NOMO-1 treated with DMSO at 0.1 percent for 48 hours (cell line): ENCODE results near the gene PXMP2.

Experiments
- DNase-seq: peaks from one replicate; lab custom pipeline; 2025; ENCODE audit not compliant: unreplicated experiment; lab: John Stamatoyannopoulos, UW

Gene PXMP2

DNA sequence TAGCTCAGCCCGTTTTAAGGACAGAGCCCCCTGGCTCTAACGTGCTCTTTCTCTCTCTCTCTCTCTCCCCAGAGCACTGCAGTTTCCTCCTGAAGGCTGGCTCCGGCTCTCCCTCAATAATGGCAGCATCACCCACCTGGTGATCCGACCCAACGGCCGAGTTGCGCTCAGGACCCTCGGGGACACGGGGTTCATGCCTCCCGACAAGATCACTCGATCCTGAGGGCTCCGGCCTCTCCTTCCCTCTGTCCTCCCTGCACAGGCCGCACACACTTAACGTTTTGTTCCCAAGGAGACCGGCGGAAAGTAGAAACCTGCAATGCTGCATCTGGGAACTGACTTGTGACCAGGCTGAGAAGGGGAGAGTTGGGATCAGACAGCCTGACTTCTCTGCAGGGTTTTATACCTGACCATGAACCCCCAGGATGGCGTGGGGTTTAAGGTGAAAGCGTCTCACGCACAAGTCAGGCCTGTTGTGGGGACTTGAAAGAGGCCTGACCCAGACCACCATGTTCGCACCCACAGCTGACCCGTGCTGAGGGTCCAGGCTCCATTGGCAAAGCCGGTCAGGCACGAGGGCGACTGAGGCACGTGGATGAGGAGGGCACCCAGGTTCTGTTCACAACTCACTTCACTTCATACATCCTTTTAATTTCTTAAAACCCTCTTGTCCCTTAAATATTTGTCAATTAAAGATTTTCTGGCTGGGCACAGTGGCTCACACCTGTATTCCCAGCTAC is 33.4 kb downstream of the PXMP2 start:
- no peak for DNase-seq

DNA sequence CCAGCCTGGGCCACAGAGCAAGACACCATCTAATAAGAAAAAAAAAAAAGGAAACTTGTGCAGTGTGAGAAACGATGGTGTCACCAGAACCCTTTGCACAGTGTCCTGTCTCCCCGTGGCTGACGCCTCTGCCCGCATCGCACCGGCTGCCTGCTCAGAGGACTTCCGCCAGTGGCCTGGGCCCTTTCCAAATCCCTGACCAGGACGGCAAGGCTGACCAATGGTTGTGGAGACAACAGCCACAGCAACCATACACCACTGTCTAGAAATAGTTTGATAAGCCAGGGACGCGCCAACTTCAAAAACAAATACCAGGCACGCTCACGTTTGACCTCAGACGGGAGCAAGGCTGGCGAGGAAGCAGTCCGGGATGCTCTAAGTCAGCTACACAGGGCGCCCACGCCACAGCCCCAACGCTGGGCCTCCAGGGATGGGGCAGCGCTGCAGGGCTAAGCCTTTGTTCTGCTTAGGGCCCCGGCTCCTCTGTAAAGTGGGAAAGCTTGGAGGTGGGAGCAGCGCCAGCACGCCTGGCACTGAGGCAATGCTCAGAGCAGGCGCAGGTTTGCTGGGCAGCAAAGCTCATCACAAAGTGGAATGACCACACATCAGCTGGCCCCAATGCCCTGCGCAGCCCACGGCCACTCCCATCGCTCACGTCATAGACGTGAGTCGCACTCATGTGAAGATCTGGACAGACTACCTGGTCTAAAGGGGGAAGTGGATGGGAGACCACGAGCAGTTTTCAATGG is 35.8 kb downstream of the PXMP2 start:
- DNase-seq, result no peak

DNA sequence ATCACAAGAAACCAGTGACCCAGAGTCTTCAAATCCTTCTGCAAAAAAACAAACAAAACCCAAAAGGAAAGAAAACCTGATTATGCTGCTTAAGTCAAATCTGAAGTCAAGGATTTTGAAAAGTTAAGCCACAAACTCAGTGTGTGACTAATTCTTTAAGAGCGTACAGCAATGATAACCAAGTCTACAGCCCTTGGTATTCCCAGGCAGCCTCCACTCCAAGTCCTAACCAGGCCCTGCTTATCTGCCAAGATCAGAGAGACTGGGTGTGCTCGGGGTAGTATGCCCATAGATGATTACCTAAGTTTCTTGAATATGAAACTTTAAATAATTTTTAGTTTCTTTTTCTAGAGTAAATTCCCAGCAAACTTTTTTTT is 36.4 kb downstream of the PXMP2 start:
- DNase-seq, result no peak

DNA sequence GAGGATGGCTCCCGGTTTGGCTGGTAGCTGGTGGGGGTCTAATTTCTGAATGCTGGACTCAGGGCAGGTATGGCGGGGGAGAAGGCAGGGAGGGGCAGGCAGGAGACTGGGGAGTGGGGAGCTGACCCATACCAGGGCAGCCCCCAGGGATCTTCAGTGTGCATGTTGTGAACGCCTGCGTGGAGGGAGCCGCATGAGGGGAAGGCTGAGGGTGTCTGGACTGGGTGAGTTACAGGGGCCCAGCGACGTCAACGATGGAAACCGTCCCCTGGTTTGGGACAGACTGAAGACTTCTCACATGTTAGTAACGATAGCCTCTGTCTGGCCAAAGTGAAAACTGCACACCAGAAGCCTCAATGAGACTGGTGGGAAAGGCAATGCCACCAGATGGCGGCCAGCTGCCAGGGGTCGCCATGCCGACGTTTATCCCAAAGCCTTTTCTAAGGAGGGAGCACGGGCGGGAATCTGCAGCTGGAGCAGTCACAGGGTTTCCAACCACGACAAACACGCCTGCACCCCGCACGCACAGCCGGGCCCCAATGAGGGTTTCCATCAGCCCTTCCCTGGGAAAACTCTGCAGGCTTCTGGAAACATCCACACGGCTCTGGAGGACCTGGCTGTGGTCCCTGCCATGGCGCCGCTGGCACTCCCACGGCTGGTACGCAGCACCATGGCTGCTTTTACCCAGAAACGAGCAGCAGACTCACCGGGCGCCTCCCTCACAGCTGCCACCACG is 37.3 kb downstream of the PXMP2 start:
- no peak for DNase-seq

DNA sequence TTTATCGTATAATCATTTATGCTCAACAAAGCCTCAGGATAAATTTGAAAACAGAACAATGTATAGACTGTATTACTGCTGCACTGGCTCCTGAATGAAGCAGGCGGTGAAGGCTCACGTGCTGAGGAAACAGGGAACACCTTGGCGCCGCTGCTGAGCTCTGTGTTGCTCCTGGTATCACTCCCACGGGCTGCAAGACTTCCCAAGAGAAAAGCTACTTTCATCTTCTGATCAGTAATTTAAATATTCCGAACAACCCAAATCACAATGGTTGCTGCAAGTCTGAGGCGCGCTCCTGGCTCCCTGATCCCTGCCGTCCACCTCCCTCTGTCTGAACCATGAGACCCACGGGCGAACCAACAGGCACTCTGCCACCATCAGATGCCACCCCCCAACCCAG is 39.0 kb downstream of the PXMP2 start:
- no peak for DNase-seq

DNA sequence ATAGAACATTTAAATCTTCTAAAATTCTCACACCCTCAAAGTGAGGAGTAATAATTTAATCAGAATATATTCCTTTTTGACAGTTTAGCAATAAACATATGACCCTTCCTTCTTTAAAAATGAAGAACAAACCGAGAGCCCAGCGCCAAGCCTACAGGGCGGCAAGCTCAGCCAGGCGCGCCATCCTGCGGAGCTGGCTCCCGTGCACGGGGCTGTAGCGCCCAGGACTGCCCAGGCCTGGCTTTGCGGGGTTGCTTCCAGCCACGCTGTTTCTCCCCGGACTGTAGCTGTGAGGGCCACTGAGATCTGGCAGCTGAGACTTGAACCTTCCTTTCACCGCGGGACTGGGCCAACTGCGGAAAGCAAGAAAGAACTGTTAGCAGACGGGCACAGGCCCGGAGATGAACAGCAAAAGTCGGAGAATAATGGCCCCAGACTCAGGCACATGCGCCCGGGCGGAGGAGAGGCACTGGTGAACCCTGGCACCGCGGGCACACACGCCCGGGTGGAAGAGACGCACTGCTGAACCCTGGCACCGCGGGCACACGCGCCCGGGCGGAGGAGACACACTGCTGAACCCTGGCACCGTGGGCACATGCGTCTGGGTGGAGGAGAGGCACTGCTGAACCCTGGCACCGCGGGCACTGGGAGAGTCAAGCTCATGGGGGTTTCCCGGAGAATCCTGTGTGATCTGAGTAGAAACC is 39.9 kb downstream of the PXMP2 start:
- no peak for DNase-seq

DNA sequence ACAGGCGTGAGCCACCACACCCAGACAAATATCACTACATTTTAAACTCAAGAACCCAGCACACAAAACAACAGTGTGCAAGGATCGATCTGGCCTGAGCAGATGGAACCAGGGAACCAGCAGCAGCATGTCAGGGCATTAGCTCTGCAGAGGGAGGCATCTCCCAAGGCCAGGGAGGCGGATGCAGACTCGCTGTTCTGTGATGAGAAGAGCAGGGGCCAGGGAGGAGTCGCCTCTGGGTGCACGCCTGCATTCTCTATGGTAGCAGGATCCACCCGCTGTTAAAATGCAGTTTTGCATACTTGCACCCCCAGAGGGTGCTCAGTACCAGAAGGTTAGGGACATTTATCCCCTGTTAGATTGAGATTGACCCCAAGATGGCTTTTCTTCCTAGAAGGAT is 41.1 kb downstream of the PXMP2 start:
- DNase-seq, result no peak

DNA sequence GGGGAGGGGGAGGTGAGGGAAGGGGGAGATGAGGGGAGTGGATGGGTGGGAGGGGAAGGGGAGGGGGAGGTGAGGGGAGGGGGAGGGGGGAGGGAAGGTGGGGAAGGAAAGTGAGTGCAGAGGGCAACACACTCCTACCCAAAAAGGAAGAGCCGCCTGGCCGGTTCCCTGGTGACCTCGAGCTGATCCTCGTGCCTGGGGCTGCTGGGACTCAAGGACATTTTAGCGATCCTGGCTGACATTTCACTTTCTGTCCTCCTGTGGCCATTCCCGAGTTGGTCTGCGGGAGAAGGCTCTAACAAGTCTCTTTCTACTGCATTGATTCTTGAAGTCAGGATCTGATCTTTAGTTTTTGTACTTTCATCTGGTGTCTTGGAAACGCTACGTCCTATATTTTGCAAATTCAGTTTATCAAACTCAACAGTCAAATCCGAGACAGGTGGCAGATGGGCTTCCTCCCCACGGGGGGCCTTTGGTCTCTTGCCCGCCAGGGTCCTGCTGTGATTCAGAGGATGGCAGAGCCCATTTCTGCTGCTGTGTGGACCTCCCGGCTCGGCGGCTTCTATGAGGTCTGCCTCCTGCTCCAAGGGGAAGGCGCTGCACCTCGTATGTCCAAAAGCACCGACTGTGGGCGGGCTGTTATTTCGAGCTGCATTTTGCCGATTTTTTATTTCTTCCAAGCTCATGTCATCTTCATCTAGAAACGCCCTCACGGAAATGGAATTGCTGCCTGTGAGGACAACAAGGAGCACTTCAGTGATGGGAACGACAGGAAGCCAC is 42.3 kb downstream of the PXMP2 start:
- DNase-seq, result no peak

DNA sequence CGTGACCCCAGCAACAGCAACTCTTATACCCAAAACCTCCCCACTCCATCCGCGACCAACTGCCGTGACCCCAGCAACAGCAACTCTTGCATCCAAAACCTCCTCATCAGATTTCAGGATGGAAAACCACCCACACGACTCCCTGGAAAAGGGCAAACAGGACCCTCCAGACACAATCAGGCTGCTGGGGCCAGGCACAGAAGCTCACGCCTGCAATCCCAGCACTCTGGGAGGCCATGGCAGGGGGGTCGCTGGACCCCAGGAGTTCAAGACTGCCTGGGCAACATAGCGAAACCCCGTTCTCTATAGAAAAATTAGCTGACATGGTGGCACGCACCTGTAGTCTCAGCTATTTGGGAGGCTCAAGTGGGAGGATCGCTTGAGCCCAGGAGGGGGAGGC is 43.0 kb downstream of the PXMP2 start:
- DNase-seq, result no peak

DNA sequence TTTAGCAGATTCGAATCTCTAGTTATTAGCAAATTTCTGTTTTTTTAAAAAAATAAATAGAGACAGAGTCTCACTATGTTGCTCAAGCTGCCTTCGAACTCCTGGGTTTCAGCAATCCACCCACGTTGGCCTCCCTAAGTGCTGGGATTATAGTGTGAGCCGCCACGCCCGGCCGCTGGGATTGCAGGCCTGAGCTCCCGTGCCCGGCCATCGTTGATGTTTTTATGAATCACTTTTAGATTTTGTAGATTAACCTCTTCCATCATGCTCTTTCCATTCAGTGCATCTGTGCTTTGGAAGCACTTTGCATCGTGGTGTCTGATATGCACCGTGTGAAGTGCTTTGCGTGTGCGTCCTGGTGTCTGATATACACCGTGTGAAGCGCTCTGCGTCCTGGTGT is 44.2 kb downstream of the PXMP2 start:
- no peak for DNase-seq

DNA sequence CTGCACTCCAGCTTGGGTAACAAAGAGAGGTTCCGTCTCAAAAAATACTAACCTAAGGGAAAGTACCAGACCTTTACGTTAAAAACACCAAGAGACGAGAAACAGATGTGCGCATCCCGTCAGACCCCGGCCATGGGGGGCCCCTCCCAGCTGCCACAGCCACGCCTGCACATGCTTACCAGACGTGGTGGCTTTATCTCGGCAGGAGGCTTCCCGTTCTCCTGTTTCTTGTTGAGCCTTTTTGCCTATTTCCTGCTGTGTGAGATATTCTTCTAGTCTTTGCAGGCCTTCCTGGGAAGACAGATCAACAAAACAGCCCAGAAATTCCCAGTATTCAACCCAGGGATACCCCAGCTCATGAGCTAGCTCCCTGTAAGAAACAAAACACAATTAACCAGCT is 46.8 kb downstream of the PXMP2 start:
- DNase-seq, result no peak

DNA sequence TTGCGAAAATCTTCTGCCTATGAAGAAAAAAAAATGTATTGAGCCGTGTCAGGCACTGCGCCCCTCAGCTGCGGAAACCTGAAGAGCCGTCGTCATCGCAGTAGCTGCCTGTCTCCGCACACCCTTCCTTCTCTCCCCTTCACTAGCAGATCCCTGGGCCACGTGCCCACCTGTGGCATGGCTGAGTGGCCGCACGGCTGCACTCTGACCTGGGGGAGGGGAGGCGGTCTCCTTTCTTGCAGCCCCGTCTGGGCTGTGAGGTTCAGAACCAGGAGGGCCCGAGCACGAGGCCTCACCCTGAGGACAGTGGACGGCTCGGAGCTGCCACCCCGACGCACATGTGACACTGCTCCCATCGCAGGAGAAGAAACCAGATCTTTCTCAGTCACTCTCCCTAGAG is 48.1 kb downstream of the PXMP2 start:
- no peak for DNase-seq

DNA sequence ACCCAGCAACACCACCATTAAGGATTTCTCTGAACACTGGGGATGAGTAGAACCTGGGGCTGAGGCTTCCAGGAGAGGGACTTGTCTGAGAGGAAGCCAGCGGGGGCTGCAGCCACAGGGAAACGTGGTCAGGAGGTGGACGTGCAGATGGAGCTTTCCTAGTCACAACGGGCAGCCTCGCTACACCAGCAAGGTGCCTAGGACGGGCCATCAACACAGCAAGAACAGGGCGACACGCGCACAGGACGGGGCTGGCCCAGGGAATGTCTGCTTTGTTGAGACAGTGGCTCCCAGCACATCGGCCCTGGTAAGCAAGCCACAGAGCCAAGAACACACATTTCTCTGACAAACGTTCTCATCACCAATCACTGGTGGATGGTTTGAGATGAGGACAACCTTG is 49.0 kb downstream of the PXMP2 start:
- no peak for DNase-seq

DNA sequence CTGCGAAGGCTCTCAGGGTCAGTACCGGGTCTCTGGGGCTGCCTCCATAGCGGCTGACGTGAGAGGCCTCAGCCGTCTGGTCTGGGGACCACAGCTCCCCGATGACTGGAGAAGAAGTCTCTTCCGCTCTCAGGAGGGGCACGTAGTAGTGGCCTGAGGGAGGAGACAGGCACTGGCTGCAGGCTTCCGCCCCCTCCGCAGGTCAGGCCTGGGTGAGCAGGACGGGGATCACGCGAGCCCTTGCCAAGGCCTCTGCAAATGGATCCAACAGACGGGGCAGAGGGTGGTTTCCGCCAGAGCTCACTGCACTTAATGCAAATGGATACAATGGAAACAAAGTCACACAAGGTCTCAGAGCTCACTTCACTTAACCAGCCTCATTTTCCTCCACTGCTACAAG is 49.5 kb downstream of the PXMP2 start:
- DNase-seq, result no peak

DNA sequence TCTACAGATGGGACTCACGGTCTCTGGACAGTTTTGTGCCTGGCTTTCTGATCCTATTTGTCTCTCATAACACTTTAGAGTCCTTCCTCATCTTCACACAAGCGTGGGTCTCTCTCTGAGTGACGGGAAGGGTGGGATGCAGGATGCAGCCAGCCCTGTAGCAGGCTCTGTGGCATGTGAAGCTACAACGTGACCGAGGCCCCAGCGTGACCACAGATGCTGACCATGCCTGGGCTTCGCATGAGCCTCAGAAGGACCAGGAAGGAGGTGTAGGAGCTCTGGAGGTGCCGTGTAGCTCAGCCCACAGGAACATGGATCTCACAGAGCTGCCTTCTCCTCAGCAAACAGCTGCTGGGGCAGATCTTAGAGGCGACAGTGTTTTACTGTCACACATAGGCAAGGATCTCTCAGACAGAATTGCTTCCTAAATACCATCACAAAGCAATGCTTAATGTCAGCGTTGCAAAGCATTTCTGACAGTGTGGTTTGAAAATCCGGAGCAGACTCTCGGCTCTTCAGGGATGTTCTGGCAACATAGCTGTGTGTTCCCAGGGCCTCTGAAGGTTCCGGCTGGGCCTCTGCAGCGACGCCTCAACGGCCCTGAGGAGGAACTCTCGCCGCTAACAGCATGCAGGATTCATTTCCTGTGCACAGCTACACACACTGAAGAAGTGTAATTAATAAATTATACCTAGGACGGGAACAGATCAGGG is 52.4 kb downstream of the PXMP2 start:
- no peak for DNase-seq

DNA sequence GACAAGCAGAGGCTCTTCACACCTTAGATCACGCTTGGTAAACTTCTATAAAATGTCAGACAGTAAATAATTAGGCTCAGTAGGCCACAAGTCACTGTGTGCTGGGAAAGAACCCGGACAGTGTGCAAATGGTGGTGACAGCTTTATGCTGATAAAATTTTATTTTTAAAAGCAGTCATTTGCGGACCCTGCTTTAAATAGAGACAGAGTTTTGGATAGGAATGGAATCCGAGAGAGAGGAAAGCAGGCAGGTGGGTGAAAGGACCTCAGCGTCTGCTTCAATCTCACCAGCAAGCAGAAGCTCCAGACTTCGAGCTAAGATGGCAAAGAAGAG is 52.9 kb downstream of the PXMP2 start:
- DNase-seq, result no peak

DNA sequence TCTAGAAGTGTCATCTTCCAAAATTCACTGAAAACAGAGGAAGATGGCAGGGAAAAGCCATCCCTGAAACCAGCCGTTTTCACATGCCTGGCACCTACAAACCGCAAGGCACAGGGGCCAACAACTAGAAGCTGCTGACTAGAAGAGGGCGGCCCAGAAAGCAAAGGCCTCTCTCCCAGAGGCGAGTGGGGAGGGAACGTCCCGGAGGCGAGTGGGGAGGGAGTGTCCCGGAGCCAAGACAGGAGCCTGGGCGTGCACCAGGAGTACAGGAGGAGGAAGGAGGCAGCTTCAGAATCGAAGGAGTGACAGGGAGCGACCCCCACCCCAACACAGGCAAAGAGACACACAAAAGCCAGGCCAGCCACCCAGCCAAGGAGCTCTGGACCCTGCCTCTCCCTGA is 53.3 kb downstream of the PXMP2 start:
- DNase-seq, result no peak

DNA sequence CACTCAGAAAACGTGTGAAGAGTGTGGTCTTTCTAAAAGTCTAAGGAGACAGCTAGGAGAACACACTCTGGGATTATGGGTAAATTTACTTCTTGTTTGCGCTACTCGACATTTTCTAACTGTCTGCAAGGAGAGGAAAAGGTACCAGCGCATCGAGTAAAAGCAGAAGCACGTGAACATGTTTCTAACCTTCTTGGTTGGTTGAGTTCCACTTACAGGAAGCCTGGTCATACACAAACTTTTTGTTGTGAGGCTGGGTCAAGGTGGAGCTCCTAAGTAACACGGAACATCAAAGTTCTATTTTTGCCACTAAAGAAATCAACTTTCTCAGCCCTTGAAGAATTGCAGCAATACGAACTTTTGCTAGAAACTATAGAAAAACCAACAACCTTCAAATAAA is 54.2 kb downstream of the PXMP2 start:
- DNase-seq, result no peak

DNA sequence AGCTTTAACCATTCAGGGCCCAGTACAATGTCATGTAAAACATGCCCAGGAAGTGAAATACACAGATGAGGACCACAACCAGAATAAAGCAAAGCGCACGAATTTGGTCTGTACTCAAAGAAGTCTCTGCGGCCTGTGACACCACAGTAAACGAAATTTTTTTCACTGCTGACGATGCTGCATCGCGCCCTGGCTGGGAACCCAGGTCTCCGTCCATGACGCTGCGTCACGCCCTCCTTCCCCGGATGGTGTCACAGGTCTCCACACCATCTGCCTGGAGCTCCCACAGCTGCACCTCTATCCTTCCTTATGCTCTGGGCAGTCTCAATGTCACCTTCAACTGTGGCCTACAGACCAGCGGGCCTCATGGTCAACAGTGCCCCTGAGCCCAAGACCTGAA is 56.4 kb downstream of the PXMP2 start:
- no peak for DNase-seq

DNA sequence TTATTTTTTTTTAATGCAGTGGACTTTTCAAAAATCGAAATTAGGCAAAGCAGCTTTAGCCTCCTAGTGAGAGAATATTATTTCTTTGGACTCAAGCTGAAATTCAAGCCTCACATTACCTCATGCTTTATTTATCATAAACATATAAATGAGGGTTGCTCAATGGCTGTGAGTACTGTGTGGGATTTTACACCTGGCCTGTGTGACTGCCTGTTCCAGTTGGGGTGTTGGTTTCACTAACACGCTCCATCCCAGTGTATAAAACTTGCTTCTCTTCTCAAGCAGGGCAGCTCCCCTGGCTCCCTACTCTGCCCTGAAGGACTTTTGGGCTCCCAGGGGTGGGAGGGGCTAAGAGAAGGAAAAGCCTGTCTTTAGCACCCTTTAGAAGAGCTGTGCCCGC is 59.2 kb downstream of the PXMP2 start:
- no peak for DNase-seq
